GM06990 (cell line): ENCODE data around the gene ZFR.
"Not testable (repeated sequence)": the region's sequence is repeated elsewhere in the genome, so short reads cannot be mapped to it uniquely, and the experiment has no call there.

Experiments used
- DNase-seq: peaks from one replicate; pipeline ENCODE4 v3.0.0-alpha.2; 2011; ENCODE audit not compliant: insufficient read length; ENCODE audit errors: extremely low read depth
- H3K27me3 ChIP-seq: replicated peaks from 2 replicates; pipeline ENCODE4 v1.6.0; 2011; ENCODE audit warnings: low read length; ENCODE audit not compliant: control insufficient read depth, insufficient read depth
- H3K36me3 ChIP-seq: 2 replicates; pipeline ENCODE4 v1.5.1; 2011; ENCODE audit warnings: low read length; ENCODE audit not compliant: control insufficient read depth, insufficient read depth
- H3K4me3 ChIP-seq: replicated peaks from 2 replicates; pipeline ENCODE4 v1.5.1; 2011; ENCODE audit warnings: low read depth, mild to moderate bottlenecking, control low read depth, low read length
- TF ChIP-seq, protein P1 (sequence below): IDR thresholded peaks from 2 replicates; pipeline ENCODE4 v1.5.1; 2011; ENCODE audit warnings: low read length, control low read depth, mild to moderate bottlenecking, inconsistent platforms; ENCODE audit not compliant: insufficient read depth, poor library complexity, severe bottlenecking

Gene ZFR

GRCh38 chr5:32323741-32324140 is 120.8 kb downstream of the ZFR start:
- no peaks in the 10 kb centered on the region for H3K36me3 ChIP-seq
- no peaks in the 10 kb centered on the region for H3K27me3 ChIP-seq
- no peak overlapping the region for H3K4me3 ChIP-seq
- TF ChIP-seq, protein P1, sequence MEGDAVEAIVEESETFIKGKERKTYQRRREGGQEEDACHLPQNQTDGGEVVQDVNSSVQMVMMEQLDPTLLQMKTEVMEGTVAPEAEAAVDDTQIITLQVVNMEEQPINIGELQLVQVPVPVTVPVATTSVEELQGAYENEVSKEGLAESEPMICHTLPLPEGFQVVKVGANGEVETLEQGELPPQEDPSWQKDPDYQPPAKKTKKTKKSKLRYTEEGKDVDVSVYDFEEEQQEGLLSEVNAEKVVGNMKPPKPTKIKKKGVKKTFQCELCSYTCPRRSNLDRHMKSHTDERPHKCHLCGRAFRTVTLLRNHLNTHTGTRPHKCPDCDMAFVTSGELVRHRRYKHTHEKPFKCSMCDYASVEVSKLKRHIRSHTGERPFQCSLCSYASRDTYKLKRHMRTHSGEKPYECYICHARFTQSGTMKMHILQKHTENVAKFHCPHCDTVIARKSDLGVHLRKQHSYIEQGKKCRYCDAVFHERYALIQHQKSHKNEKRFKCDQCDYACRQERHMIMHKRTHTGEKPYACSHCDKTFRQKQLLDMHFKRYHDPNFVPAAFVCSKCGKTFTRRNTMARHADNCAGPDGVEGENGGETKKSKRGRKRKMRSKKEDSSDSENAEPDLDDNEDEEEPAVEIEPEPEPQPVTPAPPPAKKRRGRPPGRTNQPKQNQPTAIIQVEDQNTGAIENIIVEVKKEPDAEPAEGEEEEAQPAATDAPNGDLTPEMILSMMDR: no peak
- DNase-seq: no peak

- no peak overlapping the region for H3K4me3 ChIP-seq
- H3K36me3 ChIP-seq: no peaks in the 10 kb centered on the region
- no peak for DNase-seq
- no peaks in the 10 kb centered on the region for H3K27me3 ChIP-seq
- TF ChIP-seq, protein P1: no peak
These were observed 121.7 kb downstream of the ZFR start for GRCh38 chr5:32322882-32323281.

- not testable (repeated sequence) for H3K4me3 ChIP-seq
These were observed 122.8 kb downstream of the ZFR start for GRCh38 chr5:32321787-32322186.

GRCh38 chr5:32320576-32320975 is 124.0 kb downstream of the ZFR start:
- H3K4me3 ChIP-seq: no peak overlapping the region
- H3K27me3 ChIP-seq: no peaks in the 10 kb centered on the region
- no peak for DNase-seq
- no peaks in the 10 kb centered on the region for H3K36me3 ChIP-seq
- TF ChIP-seq, protein P1: no peak

More at GRCh38 chr5:32321787-32322186, 122.8 kb downstream of the ZFR start:
- DNase-seq, H3K27me3 ChIP-seq, H3K36me3 ChIP-seq: not testable (repeated sequence)

GRCh38 chr5:32319926-32320543 is 124.5 kb downstream of the ZFR start:
- Histone ChIP-seq H3K27me3 (no peaks in the 10 kb centered on the region), H3K4me3 (no peak overlapping the region), H3K36me3 (no peaks in the 10 kb centered on the region)
- DNase-seq: no peak
- TF ChIP-seq, protein P1: no peak

- no peaks in the 10 kb centered on the region for H3K27me3 ChIP-seq
- H3K36me3 ChIP-seq: no peaks in the 10 kb centered on the region
- no peak overlapping the region for H3K4me3 ChIP-seq
- TF ChIP-seq, protein P1: no peak
- no peak for DNase-seq
These were observed 125.1 kb downstream of the ZFR start for GRCh38 chr5:32319392-32319791.
